K562 (cell line): Measurements from ENCODE around the gene TNFSF13. TPM values are rescaled to one million over a fixed set of nuclear protein-coding genes. Genes with fewer than 3 reads are reported as not detected.
A peak's percentile ranks its signal among the peaks of the same experiment; 100 is the strongest.

Experiments used
- ATF1 ChIP-seq, 2 experiments: fragments of 450-650 bp in 1 of 2; IDR thresholded peaks; 2 replicates each; pipeline ENCODE4 v1.6.1; 2016; ENCODE audit warnings: missing compliant biosample characterization in 1 of 2, missing genetic modification characterization in 1 of 2
- MEF2D ChIP-seq: conservative IDR thresholded peaks from 2 replicates; pipeline ENCODE4 v1.6.1; 2016; ENCODE audit warnings: low read depth, missing genetic modification characterization, missing compliant biosample characterization
- OTX1 ChIP-seq: fragments of 450-650 bp; formaldehyde crosslinking; IDR thresholded peaks from 2 replicates; pipeline ENCODE4 v1.4.0; 2022; ENCODE audit warnings: mild to moderate bottlenecking
- PHTF2 ChIP-seq: fragments of 250-450 bp; sonication (Bioruptor Pico); IDR thresholded peaks from 2 replicates; pipeline ENCODE4 v1.5.0; 2021; ENCODE audit warnings: mild to moderate bottlenecking
- PYGO2 ChIP-seq: fragments of 450-650 bp; IDR thresholded peaks from 2 replicates; pipeline ENCODE4 v1.6.1; 2016; ENCODE audit warnings: mild to moderate bottlenecking, missing genetic modification characterization, moderate library complexity, missing compliant biosample characterization
- SETDB1 ChIP-seq: IDR thresholded peaks from one replicate; pipeline ENCODE4 v1.6.1; 2012; ENCODE audit warnings: low read length, control low read depth, inconsistent platforms
- STAT5B ChIP-seq: fragments of 250-450 bp; sonication (Bioruptor Pico); IDR thresholded peaks from 2 replicates; pipeline ENCODE4 v1.8.0; 2021; ENCODE audit warnings: mild to moderate bottlenecking, inconsistent platforms
- TAF9B ChIP-seq: fragments of 450-650 bp; IDR thresholded peaks from 2 replicates; pipeline ENCODE4 v1.6.1; 2018; ENCODE audit warnings: mild to moderate bottlenecking; ENCODE audit not compliant: partially characterized antibody
- TRIM24 ChIP-seq, 2 experiments: fragments of 450-650 bp; IDR thresholded peaks; 2 replicates each; pipeline ENCODE4 v1.6.1; 2016
- ZBTB17 ChIP-seq: fragments of 450-650 bp; formaldehyde crosslinking; IDR thresholded peaks from 2 replicates; pipeline ENCODE4 v1.4.0; 2020; ENCODE audit warnings: mild to moderate bottlenecking
- polyA plus RNA-seq, 8 experiments: library from polyadenylated mRNA; depleted of rRNA in 4 of 8; stranded (reverse) in 5 of 8; unstranded in 3 of 8; fragments of >200 nt; fragmentation: Nextera tagmentation in 2 of 8; fragmentation: Illumina TruSeq in 1 of 8; extraction: Ambion mirVana in 2 of 8; extraction: Trizol in 1 of 8; gene quantifications; 2 replicates each; pipeline versions ENCODE4 v1.2.1 to v1.2.3, GENCODE V29; 2011 to 2014; ENCODE audit warnings: inconsistent platforms in 1 of 8, missing spikeins in 1 of 8
- total RNA-seq, 7 experiments: library from RNA; depleted of rRNA in 6 of 7; stranded (reverse); fragments of >200 nt in 6 of 7; fragmentation: Illumina TruSeq in 2 of 7; extraction: Trizol in 2 of 7; gene quantifications; 2 replicates each; pipeline versions ENCODE4 v1.2.1 to v1.2.3, GENCODE V29; 2011 to 2021; ENCODE audit warnings: low replicate concordance in 1 of 7
- TF ChIP-seq, protein P1 (sequence below): sonication (generic); formaldehyde crosslinking; IDR thresholded peaks from 2 replicates; pipeline ENCODE4 v1.8.0; 2022; ENCODE audit warnings: mild to moderate bottlenecking, low read depth, missing genetic modification reagents
- TF ChIP-seq, protein P2 (sequence below), 2 experiments: fragments of 450-650 bp; conservative IDR thresholded peaks; 2 replicates each; pipeline ENCODE4 v1.6.1; 2017; ENCODE audit warnings: mild to moderate bottlenecking in 2 of 2, moderate library complexity in 2 of 2
- TF ChIP-seq, protein P3 (sequence below): fragments of 450-650 bp; conservative IDR thresholded peaks from 2 replicates; pipeline ENCODE4 v1.6.1; 2016; ENCODE audit warnings: missing genetic modification characterization, low read depth, mild to moderate bottlenecking, missing compliant biosample characterization, moderate library complexity
- TF ChIP-seq, protein P4 (sequence below): fragments of 250-450 bp; sonication (Bioruptor Pico); IDR thresholded peaks from 2 replicates; pipeline ENCODE4 v1.5.0; 2021; ENCODE audit warnings: mild to moderate bottlenecking, borderline replicate concordance

TNFSF13 gene
- total and polyA plus RNA-seq, 9 of the 15 experiments (the other 6 are each of a cell fraction or from before 2014, with no cell fraction given) = 0.04 to 0.51 (median 0.19) TPM; not detected in 1

DNA sequence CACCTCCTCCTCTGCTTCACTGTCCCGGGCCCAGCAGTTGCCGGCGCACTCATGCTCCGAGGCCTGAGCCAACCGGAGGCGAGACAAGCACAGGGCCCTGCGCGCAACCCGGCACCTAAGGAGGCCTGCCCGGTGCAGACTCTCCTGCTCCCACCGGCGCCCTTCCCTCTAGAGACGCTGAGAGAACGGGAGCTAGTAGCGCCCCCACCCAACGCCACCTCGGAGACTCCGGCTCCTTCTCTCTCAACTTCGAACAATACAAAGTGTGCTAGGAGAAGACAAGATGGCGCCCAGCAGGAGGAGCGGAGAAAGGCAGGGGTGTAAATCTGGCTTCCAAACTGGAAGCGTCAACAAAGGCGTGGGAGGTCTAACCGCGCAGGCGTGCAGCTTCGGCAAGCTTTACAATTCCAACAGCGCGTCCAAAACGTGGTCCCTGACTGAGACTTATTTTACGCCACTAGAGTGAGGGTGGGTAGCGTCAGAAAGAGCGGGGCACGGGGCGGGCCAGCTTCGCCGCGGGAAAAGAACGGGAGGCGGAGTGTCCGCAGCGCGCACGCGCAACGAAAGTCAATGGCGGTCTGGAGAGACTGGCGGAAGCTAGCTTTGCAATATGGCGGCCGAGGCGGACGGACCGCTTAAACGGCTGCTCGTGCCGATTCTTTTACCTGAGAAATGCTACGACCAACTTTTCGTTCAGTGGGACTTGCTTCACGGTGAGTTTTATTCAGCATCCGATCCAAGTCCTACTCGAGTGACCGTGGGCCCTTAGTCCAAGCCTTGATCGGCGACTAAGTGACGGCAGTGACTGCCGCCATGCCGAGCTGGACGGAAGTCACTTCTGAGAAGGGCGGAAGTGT lies 24.9 kb downstream of the TNFSF13 start, which contains the start of gene MPDU1 (continued):
- TF ChIP-seq, protein P1, sequence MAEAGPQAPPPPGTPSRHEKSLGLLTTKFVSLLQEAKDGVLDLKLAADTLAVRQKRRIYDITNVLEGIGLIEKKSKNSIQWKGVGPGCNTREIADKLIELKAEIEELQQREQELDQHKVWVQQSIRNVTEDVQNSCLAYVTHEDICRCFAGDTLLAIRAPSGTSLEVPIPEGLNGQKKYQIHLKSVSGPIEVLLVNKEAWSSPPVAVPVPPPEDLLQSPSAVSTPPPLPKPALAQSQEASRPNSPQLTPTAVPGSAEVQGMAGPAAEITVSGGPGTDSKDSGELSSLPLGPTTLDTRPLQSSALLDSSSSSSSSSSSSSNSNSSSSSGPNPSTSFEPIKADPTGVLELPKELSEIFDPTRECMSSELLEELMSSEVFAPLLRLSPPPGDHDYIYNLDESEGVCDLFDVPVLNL = peak; percentile 93
- TF ChIP-seq, protein P2, sequence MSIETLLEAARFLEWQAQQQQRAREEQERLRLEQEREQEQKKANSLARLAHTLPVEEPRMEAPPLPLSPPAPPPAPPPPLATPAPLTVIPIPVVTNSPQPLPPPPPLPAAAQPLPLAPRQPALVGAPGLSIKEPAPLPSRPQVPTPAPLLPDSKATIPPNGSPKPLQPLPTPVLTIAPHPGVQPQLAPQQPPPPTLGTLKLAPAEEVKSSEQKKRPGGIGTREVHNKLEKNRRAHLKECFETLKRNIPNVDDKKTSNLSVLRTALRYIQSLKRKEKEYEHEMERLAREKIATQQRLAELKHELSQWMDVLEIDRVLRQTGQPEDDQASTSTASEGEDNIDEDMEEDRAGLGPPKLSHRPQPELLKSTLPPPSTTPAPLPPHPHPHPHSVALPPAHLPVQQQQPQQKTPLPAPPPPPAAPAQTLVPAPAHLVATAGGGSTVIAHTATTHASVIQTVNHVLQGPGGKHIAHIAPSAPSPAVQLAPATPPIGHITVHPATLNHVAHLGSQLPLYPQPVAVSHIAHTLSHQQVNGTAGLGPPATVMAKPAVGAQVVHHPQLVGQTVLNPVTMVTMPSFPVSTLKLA (conservative IDR thresholded peaks at IDR 0.05) = peak; percentile 92 to 95
- TF ChIP-seq, protein P3, sequence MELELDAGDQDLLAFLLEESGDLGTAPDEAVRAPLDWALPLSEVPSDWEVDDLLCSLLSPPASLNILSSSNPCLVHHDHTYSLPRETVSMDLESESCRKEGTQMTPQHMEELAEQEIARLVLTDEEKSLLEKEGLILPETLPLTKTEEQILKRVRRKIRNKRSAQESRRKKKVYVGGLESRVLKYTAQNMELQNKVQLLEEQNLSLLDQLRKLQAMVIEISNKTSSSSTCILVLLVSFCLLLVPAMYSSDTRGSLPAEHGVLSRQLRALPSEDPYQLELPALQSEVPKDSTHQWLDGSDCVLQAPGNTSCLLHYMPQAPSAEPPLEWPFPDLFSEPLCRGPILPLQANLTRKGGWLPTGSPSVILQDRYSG (tag) = peak; percentile 87
- TF ChIP-seq STAT5B (CRISPR knock-in tag) = no peak
- peak; percentile 98 for TF ChIP-seq TAF9B
- TF ChIP-seq TRIM24 (IDR thresholded peaks at IDR 0.05) = peak in 1 of 2 experiments; percentile 81; a peak in 1 of 4 replicates
- no peak; the same call in 1 of the 2 replicates for TF ChIP-seq ZBTB17 (CRISPR knock-in tag)
- no peak for TF ChIP-seq PYGO2 (tag)
- TF ChIP-seq ATF1 (CRISPR knock-in tag; IDR thresholded peaks at IDR 0.05) = no peak
- peak; percentile 78 for TF ChIP-seq ATF1 (tag; IDR thresholded peaks at IDR 0.05)
- TF ChIP-seq, protein P4, sequence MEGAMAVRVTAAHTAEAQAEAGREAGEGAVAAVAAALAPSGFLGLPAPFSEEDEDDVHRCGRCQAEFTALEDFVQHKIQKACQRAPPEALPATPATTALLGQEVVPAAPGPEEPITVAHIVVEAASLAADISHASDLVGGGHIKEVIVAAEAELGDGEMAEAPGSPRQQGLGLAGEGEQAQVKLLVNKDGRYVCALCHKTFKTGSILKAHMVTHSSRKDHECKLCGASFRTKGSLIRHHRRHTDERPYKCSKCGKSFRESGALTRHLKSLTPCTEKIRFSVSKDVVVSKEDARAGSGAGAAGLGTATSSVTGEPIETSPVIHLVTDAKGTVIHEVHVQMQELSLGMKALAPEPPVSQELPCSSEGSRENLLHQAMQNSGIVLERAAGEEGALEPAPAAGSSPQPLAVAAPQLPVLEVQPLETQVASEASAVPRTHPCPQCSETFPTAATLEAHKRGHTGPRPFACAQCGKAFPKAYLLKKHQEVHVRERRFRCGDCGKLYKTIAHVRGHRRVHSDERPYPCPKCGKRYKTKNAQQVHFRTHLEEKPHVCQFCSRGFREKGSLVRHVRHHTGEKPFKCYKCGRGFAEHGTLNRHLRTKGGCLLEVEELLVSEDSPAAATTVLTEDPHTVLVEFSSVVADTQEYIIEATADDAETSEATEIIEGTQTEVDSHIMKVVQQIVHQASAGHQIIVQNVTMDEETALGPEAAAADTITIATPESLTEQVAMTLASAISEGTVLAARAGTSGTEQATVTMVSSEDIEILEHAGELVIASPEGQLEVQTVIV (CRISPR knock-in tag) = no peak
- TF ChIP-seq OTX1 = no peak
- TF ChIP-seq PHTF2 (CRISPR knock-in tag) = no peak
- TF ChIP-seq MEF2D = peak; percentile 57; the same call in 1 of the 2 replicates
- TF ChIP-seq SETDB1 = no peak
